ENCODE data around the gene PBX2. TPM values are rescaled to one million over a fixed set of nuclear protein-coding genes. Genes with fewer than 3 reads are reported as not detected.
A peak's percentile ranks its signal among the peaks of the same experiment; 100 is the strongest.

Gene PBX2
- total and polyA plus RNA-seq, 2 donors = 44.1 to 62.2 TPM

GRCh38 chr6:32177788-32178546, 12.0 kb downstream of the PBX2 start, which contains the start of gene RNF5:
TSS of gene RNF5 (plus strand) at chr6:32178405. CDS start at chr6:32178512, 107 bp downstream.
- Histone ChIP-seq H3K27ac (ENCODE audit: low read depth) (peak within 1 kb of the TSS; percentile 95), H3K36me3 (ENCODE audit: insufficient read depth) (no peaks in the 10 kb centered on the region), H3K4me1 (ENCODE audit: insufficient read depth) (peaks cover 3% of the 10 kb centered on the region), H3K4me3 (ENCODE audit: low read depth, low read length) (peak within 1 kb of the TSS; percentile 59)
- DNase-seq (ENCODE audit: extremely low spot score) = peak; percentile 100
- under 1% methylated on average over 33 of the region's 33 CpGs for WGBS

DNA sequence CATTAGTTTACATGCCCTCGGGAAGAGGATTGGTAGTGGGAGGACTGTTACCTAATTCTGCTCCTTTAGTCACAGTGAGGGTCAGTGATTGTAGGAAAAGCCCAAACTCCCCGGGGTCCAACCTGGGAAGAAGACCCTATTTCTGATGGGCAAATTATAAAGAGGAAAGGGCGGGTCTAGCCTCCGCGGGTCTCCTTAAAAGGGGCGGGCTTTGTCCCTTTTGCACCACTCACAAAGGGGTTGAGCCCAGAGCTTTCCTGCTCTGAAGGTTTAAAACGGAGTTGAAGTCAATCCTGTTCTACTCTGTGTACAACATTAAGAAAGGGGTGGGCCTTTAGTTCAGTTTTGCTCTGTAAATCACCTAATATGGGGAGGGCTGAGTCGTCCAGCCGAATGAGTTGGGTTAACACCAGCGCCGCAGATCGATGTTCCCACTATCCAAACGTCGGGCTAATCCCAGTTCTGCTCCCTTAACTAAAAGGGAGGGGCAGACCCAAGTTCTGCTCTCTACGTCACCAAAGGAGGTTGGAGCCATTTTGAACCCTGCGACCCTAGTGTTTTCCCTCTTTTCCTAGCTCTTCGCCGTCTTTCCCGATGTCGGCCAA, 12.7 kb downstream of the PBX2 start:
- H3K4me1 ChIP-seq (ENCODE audit: insufficient read depth) = peaks cover 3% of the 10 kb centered on the region
- DNase-seq (ENCODE audit: extremely low spot score) = no peak
- WGBS = 0% methylated on average over 20 of the region's 20 CpGs

GRCh38 chr6:32176476-32177182, 13.4 kb downstream of the PBX2 start:
- H3K27ac ChIP-seq (ENCODE audit: low read depth) = peak overlapping the region; percentile 95
- H3K4me1 ChIP-seq (ENCODE audit: insufficient read depth) = peaks cover 3% of the 10 kb centered on the region
- DNase-seq (ENCODE audit: extremely low spot score) = no peak
- H3K4me3 ChIP-seq (ENCODE audit: low read depth, low read length) = peak overlapping the region; percentile 27
- no peaks in the 10 kb centered on the region for H3K36me3 ChIP-seq (ENCODE audit: insufficient read depth)
- WGBS = 7% methylated on average over 5 of the region's 5 CpGs

More for the DNA sequence above, 12.7 kb downstream of the PBX2 start:
- Histone ChIP-seq H3K27ac (ENCODE audit: low read depth) (peak overlapping the region; percentile 95), H3K36me3 (ENCODE audit: insufficient read depth) (no peaks in the 10 kb centered on the region), H3K4me3 (ENCODE audit: low read depth, low read length) (peak overlapping the region; percentile 27)

- Histone ChIP-seq H3K36me3 (ENCODE audit: insufficient read depth) (no peaks in the 10 kb centered on the region), H3K27ac (ENCODE audit: low read depth) (peak within 1 kb of the TSS; percentile 95), H3K4me3 (ENCODE audit: low read depth, low read length) (peak within 1 kb of the TSS; percentile 85), H3K4me1 (ENCODE audit: insufficient read depth) (peaks cover 3% of the 10 kb centered on the region)
- under 1% methylated on average over 27 of the region's 27 CpGs for WGBS
- peak; percentile 93 for DNase-seq (ENCODE audit: extremely low spot score)
Measured at GRCh38 chr6:32175711-32176475, 14.1 kb downstream of the PBX2 start, which contains the start of gene AGPAT1. TSS of gene AGPAT1 (minus strand) at chr6:32176084. CDS start at chr6:32171496, 4,588 bp downstream.

- Histone ChIP-seq H3K4me1 (ENCODE audit: insufficient read depth) (peaks cover 3% of the 10 kb centered on the region), H3K4me3 (ENCODE audit: low read depth, low read length) (peak overlapping the region; percentile 85), H3K27ac (ENCODE audit: low read depth) (no peak overlapping the region), H3K36me3 (ENCODE audit: insufficient read depth) (no peaks in the 10 kb centered on the region)
- DNase-seq (ENCODE audit: extremely low spot score) = no peak
- WGBS = 5% methylated on average over 2 of the region's 2 CpGs
Measured at GRCh38 chr6:32175322-32175710, 14.7 kb downstream of the PBX2 start.

DNA sequence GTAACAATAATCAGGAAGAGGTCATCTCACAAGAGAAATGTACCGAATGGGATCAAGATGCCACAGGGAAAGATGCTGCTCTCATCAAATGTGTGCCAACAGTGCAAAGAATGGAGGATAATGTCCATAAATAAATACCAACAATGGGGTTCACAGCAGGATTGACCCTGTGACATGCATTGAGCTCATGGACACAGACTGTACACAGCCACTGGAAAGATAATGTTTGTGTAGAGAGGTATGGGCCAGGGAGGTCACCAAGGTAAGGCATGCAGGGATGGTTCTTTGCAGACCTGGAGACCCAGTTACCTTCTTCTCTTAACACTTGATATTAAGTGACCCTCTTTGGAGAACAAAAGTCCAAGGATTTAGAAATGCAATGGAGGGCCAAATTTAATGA, 15.6 kb downstream of the PBX2 start:
- 92% methylated on average over 1 of the region's 1 CpG for WGBS

GRCh38 chr6:32173051-32173727, 16.8 kb downstream of the PBX2 start:
- Histone ChIP-seq H3K36me3 (ENCODE audit: insufficient read depth) (peaks cover 1% of the 10 kb centered on the region), H3K4me1 (ENCODE audit: insufficient read depth) (peaks cover 3% of the 10 kb centered on the region), H3K4me3 (ENCODE audit: low read depth, low read length) (no peak overlapping the region), H3K27ac (ENCODE audit: low read depth) (no peak overlapping the region)
- WGBS = 73% methylated on average over 4 of the region's 4 CpGs
- no peak for DNase-seq (ENCODE audit: extremely low spot score)

More for the DNA sequence above, 15.6 kb downstream of the PBX2 start:
- no peak for DNase-seq (ENCODE audit: extremely low spot score)
- peaks cover 3% of the 10 kb centered on the region for H3K4me1 ChIP-seq (ENCODE audit: insufficient read depth)
- H3K4me3 ChIP-seq (ENCODE audit: low read depth, low read length) = no peak overlapping the region
- H3K27ac ChIP-seq (ENCODE audit: low read depth) = no peak overlapping the region
- H3K36me3 ChIP-seq (ENCODE audit: insufficient read depth) = no peaks in the 10 kb centered on the region

DNA sequence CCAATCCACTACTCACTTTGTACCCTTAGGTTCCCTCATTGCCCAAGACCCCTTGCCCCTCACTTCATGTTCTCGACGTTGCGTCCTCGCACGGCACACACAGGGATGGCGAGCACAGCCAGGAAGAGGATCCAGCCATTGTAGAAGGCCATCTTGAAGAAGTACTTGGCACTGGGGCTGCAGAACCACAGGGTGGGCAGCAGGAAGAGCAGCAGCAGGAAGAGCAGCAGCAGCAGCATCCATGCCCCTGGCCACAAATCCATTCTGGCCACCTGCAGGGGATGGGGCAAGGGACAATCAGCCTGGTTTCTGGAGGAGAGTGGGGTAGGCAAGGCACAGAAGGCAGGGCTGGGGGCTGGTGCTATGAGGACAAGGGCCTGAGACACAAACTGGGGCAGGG, 18.8 kb downstream of the PBX2 start:
- H3K4me3 ChIP-seq (ENCODE audit: low read depth, low read length) = no peak overlapping the region
- H3K4me1 ChIP-seq (ENCODE audit: insufficient read depth) = peaks cover 3% of the 10 kb centered on the region
- no peak for DNase-seq (ENCODE audit: extremely low spot score)
- H3K27ac ChIP-seq (ENCODE audit: low read depth) = no peak overlapping the region
- WGBS = 97% methylated on average over 6 of the region's 6 CpGs
- H3K36me3 ChIP-seq (ENCODE audit: insufficient read depth) = peaks cover 1% of the 10 kb centered on the region

DNA sequence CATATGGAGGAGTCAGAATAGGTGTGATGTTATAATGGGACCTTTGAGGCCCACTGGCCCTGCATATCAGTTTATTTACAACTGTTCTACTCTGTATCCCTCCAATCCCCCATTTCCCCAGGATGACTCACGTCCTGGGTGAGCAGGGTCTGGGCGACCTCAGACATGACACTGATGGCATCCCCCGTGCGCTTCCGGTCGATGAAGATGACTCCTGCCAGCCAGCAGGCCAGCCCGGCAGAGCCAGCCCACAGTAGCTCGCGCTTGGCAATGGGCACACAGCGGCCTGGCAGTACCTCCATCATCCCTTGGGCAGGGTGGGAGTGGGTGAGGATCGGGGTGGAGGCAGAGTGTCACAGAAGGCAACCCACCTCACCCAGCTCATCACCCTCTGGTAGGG, 19.7 kb downstream of the PBX2 start:
- WGBS = 92% methylated on average over 11 of the region's 11 CpGs
- H3K4me3 ChIP-seq (ENCODE audit: low read depth, low read length) = no peak overlapping the region
- DNase-seq (ENCODE audit: extremely low spot score) = no peak
- H3K27ac ChIP-seq (ENCODE audit: low read depth) = no peak overlapping the region
- peaks cover 1% of the 10 kb centered on the region for H3K36me3 ChIP-seq (ENCODE audit: insufficient read depth)
- H3K4me1 ChIP-seq (ENCODE audit: insufficient read depth) = peaks cover 2% of the 10 kb centered on the region

GRCh38 chr6:32168807-32169591, 21.0 kb downstream of the PBX2 start:
- no peak for DNase-seq (ENCODE audit: extremely low spot score)
- 74% methylated on average over 11 of the region's 11 CpGs for WGBS
- H3K27ac ChIP-seq (ENCODE audit: low read depth) = no peak overlapping the region
- no peak overlapping the region for H3K4me3 ChIP-seq (ENCODE audit: low read depth, low read length)
- peaks cover 1% of the 10 kb centered on the region for H3K36me3 ChIP-seq (ENCODE audit: insufficient read depth)
- no peaks in the 10 kb centered on the region for H3K4me1 ChIP-seq (ENCODE audit: insufficient read depth)

DNA sequence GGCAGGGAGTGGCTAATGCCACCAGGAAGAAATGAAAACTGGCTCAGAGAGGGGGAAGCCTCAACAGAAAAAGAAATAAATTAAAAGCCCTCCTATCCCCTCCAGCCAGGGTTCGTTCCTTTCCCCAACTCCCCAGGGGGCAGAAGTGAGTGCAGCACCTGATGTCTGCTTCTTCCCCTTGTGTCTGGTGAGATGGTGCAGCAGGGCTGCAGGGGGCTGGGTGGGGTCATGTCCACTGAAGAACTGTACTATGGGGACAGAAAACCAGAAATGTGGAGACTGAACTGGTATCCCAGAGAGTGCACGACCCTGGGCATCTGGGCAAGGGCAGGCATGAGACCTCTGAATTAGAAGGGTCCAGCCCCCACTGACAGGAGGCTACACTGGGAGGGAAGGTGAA, 21.7 kb downstream of the PBX2 start:
- DNase-seq (ENCODE audit: extremely low spot score) = no peak
- H3K4me3 ChIP-seq (ENCODE audit: low read depth, low read length) = no peak overlapping the region
- no peak overlapping the region for H3K27ac ChIP-seq (ENCODE audit: low read depth)
- H3K36me3 ChIP-seq (ENCODE audit: insufficient read depth) = peaks cover 1% of the 10 kb centered on the region
- no peaks in the 10 kb centered on the region for H3K4me1 ChIP-seq (ENCODE audit: insufficient read depth)
- WGBS = 63% methylated on average over 2 of the region's 2 CpGs

DNA sequence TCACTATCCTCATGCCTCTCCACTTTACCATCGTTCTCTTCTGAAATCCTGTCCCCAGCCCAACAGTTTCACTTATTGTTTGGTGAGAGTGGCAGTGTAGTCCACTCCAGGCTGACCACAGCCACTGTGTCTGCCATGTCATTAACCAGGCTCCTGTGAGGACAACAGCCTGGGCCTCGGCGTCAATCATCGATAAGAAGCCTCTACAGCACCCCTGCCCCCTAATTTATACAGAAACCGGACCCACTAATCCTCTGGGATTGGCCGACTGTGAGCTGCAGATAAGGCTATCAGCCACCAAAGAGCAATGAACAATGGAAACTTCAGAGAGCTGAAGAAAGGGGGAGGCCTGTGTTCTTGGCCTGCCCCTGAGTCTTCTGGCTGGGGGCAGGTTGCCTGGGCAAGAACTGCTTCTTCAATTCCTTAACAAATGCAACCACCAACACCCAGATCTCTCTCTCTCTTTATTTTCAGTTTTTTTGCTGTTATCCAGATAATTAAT, 22.2 kb downstream of the PBX2 start:
- H3K4me1 ChIP-seq (ENCODE audit: insufficient read depth) = no peaks in the 10 kb centered on the region
- DNase-seq (ENCODE audit: extremely low spot score) = no peak
- no peak overlapping the region for H3K27ac ChIP-seq (ENCODE audit: low read depth)
- peaks cover 1% of the 10 kb centered on the region for H3K36me3 ChIP-seq (ENCODE audit: insufficient read depth)
- WGBS = 42% methylated on average over 6 of the region's 6 CpGs
- no peak overlapping the region for H3K4me3 ChIP-seq (ENCODE audit: low read depth, low read length)
